ENCODE results near the gene HCFC2.
A peak's percentile ranks its signal among the peaks of the same experiment; 100 is the strongest.

The HCFC2 gene

DNA sequence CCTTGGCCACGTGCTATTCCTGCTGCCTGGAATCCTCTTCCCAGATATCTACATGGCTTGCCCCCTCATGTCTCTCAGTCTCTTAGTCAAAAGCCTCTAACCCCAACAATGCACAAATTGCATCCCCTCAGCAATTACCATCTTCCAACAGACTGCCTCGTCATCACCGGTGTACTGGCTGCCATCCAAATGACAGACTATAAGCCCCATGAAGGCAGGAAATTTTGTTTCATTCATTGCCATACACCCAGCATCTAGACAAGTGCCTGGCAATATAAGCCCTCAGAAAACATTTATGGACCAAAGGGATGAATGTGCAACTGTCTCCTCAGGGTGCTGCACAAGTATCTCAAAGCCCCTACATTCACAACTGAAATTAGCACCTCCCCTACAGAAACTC is 20.2 kb upstream of the HCFC2 start (continued):
- TF ChIP-seq ZNF701 (tag by site-specific recombination; IDR thresholded peaks at IDR 0.05) = no peak

DNA sequence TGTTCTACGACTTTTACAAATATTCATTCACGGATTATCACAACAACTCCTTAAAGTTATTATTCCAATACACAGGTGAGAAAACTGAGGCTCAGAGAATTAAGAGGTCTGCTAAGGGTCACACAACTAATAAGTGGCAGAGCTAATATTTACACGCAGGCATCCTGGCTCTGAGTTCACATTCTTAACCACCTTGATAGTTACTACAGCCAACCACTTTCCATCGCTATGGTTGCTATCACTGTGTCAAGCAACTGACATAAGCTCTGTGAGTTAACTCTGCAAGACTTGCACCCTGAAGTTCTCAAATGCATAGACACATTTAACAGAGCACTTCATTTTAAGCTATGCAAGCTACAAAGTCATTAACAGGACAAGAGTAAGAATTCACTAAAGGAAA is 18.0 kb upstream of the HCFC2 start:
- no peaks in the 10 kb centered on the region; the same call in 1 of the 2 replicates for H3K4me1 ChIP-seq (ENCODE audit: control insufficient read depth, insufficient read depth, low read length)
- no peaks in the 10 kb centered on the region for H3K9me3 ChIP-seq (ENCODE audit: control insufficient read depth, insufficient read depth, low read depth, low read length)
- H3K4me3 ChIP-seq (ENCODE audit: low read depth, low read length) = no peak overlapping the region
- no peak overlapping the region for H3K27ac ChIP-seq (ENCODE audit: extremely low read depth, low read depth, low read length)
- ChIA-PET POLR2A (no interaction called here), CTCF (interaction anchor here (0.7 kb wide), 1 partner anchor 1144 kb away, joined by 3 read pairs; no protein-coding TSS in a partner anchor)
- TF ChIP-seq, protein P1, sequence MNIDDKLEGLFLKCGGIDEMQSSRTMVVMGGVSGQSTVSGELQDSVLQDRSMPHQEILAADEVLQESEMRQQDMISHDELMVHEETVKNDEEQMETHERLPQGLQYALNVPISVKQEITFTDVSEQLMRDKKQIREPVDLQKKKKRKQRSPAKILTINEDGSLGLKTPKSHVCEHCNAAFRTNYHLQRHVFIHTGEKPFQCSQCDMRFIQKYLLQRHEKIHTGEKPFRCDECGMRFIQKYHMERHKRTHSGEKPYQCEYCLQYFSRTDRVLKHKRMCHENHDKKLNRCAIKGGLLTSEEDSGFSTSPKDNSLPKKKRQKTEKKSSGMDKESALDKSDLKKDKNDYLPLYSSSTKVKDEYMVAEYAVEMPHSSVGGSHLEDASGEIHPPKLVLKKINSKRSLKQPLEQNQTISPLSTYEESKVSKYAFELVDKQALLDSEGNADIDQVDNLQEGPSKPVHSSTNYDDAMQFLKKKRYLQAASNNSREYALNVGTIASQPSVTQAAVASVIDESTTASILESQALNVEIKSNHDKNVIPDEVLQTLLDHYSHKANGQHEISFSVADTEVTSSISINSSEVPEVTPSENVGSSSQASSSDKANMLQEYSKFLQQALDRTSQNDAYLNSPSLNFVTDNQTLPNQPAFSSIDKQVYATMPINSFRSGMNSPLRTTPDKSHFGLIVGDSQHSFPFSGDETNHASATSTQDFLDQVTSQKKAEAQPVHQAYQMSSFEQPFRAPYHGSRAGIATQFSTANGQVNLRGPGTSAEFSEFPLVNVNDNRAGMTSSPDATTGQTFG (tag by site-specific recombination; IDR thresholded peaks at IDR 0.05; ENCODE audit: borderline replicate concordance) = no peak
- TF ChIP-seq ZNF335 (tag by site-specific recombination; conservative IDR thresholded peaks at IDR 0.05) (no peak), ZNF302 (tag by site-specific recombination; IDR thresholded peaks at IDR 0.05; ENCODE audit: low read depth) (no peak), ZNF677 (tag by site-specific recombination; IDR thresholded peaks at IDR 0.05) (no peak)
- no peaks in the 10 kb centered on the region for H3K36me3 ChIP-seq (ENCODE audit: control insufficient read depth in 2 of 2, insufficient read depth in 1 of 2, low read length in 2 of 2)

DNA sequence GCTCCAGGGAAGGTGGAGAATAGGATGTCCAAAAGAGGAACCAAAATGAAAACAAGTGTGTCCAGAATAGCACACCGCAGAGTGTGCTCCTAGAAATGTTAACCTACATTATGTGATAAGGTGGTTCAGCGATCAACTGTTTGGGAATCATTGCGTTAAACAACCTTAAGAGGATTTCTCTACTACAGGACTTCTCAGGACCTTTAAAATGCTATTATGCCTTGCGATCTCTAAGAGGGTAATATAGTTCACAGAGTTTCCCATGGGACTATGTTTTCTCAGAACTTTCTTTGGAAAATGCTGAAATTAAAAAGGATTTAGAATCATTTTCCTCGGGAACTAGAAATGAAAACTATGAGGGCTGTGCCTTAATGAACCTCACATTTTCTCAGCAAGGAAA is 16.2 kb upstream of the HCFC2 start:
- H3K27ac ChIP-seq (ENCODE audit: extremely low read depth, low read depth, low read length) = no peak overlapping the region
- TF ChIP-seq ZNF239 (tag by site-specific recombination; IDR thresholded peaks at IDR 0.05) (peak; percentile 84), ZNF184 (tag by site-specific recombination; IDR thresholded peaks at IDR 0.05) (no peak)
- H3K4me3 ChIP-seq (ENCODE audit: low read depth, low read length) = no peak overlapping the region
- no peaks in the 10 kb centered on the region for H3K9me3 ChIP-seq (ENCODE audit: control insufficient read depth, insufficient read depth, low read depth, low read length)
- POLR2A ChIA-PET = no interaction called here
- CTCF ChIA-PET = no interaction called here
- H3K4me1 ChIP-seq (ENCODE audit: control insufficient read depth, insufficient read depth, low read length) = no peaks in the 10 kb centered on the region; the same call in 1 of the 2 replicates
- no peaks in the 10 kb centered on the region for H3K36me3 ChIP-seq (ENCODE audit: control insufficient read depth in 2 of 2, insufficient read depth in 1 of 2, low read length in 2 of 2)

DNA sequence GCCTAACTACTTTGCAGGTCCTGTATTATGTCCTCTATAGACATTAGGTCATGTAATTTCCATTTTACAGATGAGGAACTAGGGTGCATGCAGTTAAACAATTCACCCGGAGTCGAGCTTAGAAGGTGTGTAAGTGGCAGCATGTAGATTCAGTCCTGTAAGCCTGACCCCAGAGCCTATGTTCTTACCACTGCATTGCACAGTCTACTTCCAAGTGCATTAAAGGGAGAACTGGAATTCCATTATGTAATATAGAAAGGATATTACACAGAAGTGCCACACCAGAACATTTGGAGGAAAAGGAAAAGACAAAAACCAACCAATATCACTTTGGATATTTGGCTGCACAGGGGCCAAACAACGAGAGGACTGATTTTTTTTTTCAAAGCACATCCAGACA is 15.5 kb upstream of the HCFC2 start:
- Histone ChIP-seq H3K4me1 (ENCODE audit: control insufficient read depth, insufficient read depth, low read length) (no peaks in the 10 kb centered on the region; the same call in 1 of the 2 replicates), H3K4me3 (ENCODE audit: low read depth, low read length) (no peak overlapping the region)
- CTCF ChIA-PET = interaction anchor here (0.6 kb wide), 1 partner anchor 1705 kb away, joined by 4 read pairs; no protein-coding TSS in a partner anchor

DNA sequence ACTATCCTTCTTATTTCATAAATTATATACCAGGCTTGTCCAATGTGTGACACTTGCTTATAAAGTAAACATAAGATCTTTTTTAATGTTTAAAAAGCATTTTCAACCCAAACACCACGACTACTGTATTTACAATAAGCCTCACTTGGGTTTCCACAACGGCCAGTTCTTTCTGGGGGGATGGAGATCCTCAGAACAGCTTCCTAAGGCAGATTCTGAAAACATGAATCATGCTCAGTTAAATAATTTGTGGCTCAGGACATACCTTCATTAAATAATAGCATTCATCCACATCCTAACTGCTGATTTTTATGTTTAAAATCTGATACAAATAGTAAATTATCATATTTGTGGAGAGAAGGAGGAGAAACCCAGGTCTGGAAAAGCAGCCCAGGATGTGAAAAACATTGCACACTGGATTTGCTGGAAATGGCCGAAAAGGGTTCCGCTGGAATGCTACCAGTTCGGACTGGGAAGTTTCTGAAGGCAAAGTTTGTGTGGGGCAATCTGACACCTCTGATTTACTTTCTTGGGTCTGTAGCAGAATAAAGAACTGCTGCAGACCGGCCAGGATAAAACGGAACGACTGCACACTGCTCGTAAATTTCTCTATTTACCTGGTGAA is 14.9 kb upstream of the HCFC2 start:
- TF ChIP-seq ZNF24 (tag by site-specific recombination; IDR thresholded peaks at IDR 0.05) (0 out of 2 replicates have a peak, but pooled peaks have one; percentile 33), ZNF660 (tag by site-specific recombination; IDR thresholded peaks at IDR 0.05) (0 out of 2 replicates have a peak, but pooled peaks have one; percentile 18), ZXDB (tag by site-specific recombination; IDR thresholded peaks at IDR 0.05) (no peak), HOXC10 (CRISPR knock-in tag; IDR thresholded peaks at IDR 0.05) (0 out of 2 replicates have a peak, but pooled peaks have one; percentile 21), ZNF654 (tag by site-specific recombination; IDR thresholded peaks at IDR 0.05; ENCODE audit: low read depth) (no peak), KLF10 (tag by site-specific recombination; IDR thresholded peaks at IDR 0.05) (no peak), ZNF341 (tag by site-specific recombination; IDR thresholded peaks at IDR 0.05; ENCODE audit: low read depth) (peak; percentile 90), IKZF3 (tag by site-specific recombination; IDR thresholded peaks at IDR 0.05) (peak; percentile 35; the same call in 1 of the 2 replicates), ZFHX2 (tag by site-specific recombination; conservative IDR thresholded peaks at IDR 0.05) (no peak)
- ChIA-PET POLR2A (interaction anchor here (1.5 kb wide), 1 partner anchor 83 kb away, joined by 7 read pairs; the partner anchor contains the start of gene TDG), CTCF (no interaction called here)
- H3K9me3 ChIP-seq (ENCODE audit: control insufficient read depth, insufficient read depth, low read depth, low read length) = no peaks in the 10 kb centered on the region
- peak overlapping the region; percentile 50 for H3K4me3 ChIP-seq (ENCODE audit: low read depth, low read length)
- H3K4me1 ChIP-seq (ENCODE audit: control insufficient read depth, insufficient read depth, low read length) = no peaks in the 10 kb centered on the region; the same call in 1 of the 2 replicates
- no peaks in the 10 kb centered on the region for H3K36me3 ChIP-seq (ENCODE audit: control insufficient read depth in 2 of 2, insufficient read depth in 1 of 2, low read length in 2 of 2)
- peak overlapping the region; percentile 7; the same call in 1 of the 2 replicates for H3K27ac ChIP-seq (ENCODE audit: extremely low read depth, low read depth, low read length)

More for the DNA sequence above, 15.5 kb upstream of the HCFC2 start:
- 0 out of 2 replicates have a peak, but pooled peaks have one; percentile 38 for TF ChIP-seq PRDM1 (tag by site-specific recombination; IDR thresholded peaks at IDR 0.05)
- TF ChIP-seq ZNF626 (tag by site-specific recombination; IDR thresholded peaks at IDR 0.05) = no peak
- POLR2A ChIA-PET = no interaction called here
- Histone ChIP-seq H3K36me3 (ENCODE audit: control insufficient read depth in 2 of 2, insufficient read depth in 1 of 2, low read length in 2 of 2) (no peaks in the 10 kb centered on the region), H3K9me3 (ENCODE audit: control insufficient read depth, insufficient read depth, low read depth, low read length) (no peaks in the 10 kb centered on the region), H3K27ac (ENCODE audit: extremely low read depth, low read depth, low read length) (no peak overlapping the region)
